A549 (cell line): ENCODE results near the gene ARL9.

Experiments used
- CBX8 ChIP-seq: fragments of 200-600 bp; sonication (generic); IDR thresholded peaks from 2 replicates; pipeline ENCODE4 v1.6.1; 2016
- CTCF ChIP-seq: fragments of >200 bp; sonication (Bioruptor Twin); formaldehyde crosslinking; IDR thresholded peaks from 3 replicates; pipeline ENCODE4 v1.5.1; 2016
- JUN ChIP-seq, 2 experiments: fragments of >200 bp; sonication (Bioruptor Twin); formaldehyde crosslinking; IDR thresholded peaks; 2 replicates in 1 of 2; 3 replicates in 1 of 2; pipeline ENCODE4 v1.6.1; 2016 to 2017
- MAX ChIP-seq: IDR thresholded peaks from 2 replicates; pipeline ENCODE4 v1.6.1; 2012
- POLR2A ChIP-seq: IDR thresholded peaks from 2 replicates; pipeline ENCODE4 v1.6.1; 2012; ENCODE audit warnings: mild to moderate bottlenecking, low read length
- SMC3 ChIP-seq: fragments of >200 bp; sonication (Bioruptor Twin); formaldehyde crosslinking; IDR thresholded peaks from 3 replicates; pipeline ENCODE4 v1.6.1; 2018; ENCODE audit warnings: inconsistent platforms

DNA sequence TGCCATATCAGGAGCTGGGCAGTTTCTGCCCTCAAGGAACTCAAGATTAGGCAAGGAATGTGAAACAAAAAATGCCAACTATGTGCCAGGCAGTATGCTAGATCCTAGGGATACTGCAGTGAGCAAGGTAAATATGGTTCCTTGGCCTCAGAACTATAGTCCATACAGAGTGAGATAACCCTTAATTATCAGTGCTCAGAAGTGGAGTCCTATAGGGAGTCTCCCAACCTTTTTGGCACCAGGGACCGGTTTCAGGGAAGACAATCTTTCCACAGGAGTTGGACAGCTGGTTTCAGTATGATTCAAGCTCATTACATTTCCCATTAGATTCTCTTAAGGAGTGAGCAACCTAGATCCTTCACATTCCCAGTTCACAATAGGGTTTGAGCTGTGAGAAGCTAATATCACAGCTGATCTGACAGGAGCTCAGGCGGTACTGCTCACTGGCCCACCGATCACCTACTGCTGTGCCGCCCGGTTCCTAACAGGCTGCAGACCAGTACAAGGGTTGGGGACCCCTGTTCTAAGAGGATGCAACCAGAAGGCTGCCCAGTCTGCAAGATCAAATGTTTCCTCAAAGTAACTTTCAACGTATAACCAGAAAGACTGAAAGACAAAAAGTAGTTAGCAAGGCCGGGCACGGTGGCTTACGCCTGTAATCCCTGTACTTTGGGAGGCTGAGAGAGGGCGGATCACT is 39.8 kb upstream of the ARL9 start:
- TF ChIP-seq CTCF (no peak), JUN (IDR thresholded peaks at IDR 0.05) (no peak), MAX (no peak), SMC3 (no peak), POLR2A (no peak), CBX8 (no peak)
